Liver (tissue), 9 donors: ENCODE measurements around the gene KRTAP6-2. TPM values are rescaled to one million over a fixed set of nuclear protein-coding genes. Genes with fewer than 3 reads are reported as not detected.

Experiments used
- DNase-seq: peaks from one replicate; pipeline ENCODE4 v3.0.0-alpha.2; 2017; ENCODE audit warnings: low spot score
- H3K27ac ChIP-seq, 2 donors: one replicate each; pipeline ENCODE4 v1.7.0; 2013; ENCODE audit warnings: inconsistent platforms in 2 of 2, low read length in 2 of 2, control low read depth in 1 of 2, low read depth in 1 of 2, mild to moderate bottlenecking in 1 of 2
- H3K27me3 ChIP-seq, 4 donors: one replicate each; pipeline versions ENCODE4 v1.6.1 to v1.7.0; 2013; ENCODE audit warnings: low read length in 3 of 4, inconsistent platforms in 1 of 4, mild to moderate bottlenecking in 1 of 4, moderate library complexity in 1 of 4; ENCODE audit not compliant: control insufficient read depth in 4 of 4, insufficient read depth in 4 of 4
- H3K36me3 ChIP-seq, 4 donors: one replicate each; pipeline versions ENCODE4 v1.6.1 to v1.7.0; 2013; ENCODE audit warnings: low read length in 3 of 4, mild to moderate bottlenecking in 3 of 4, low read depth in 1 of 4, moderate library complexity in 1 of 4; ENCODE audit not compliant: control insufficient read depth in 4 of 4, insufficient read depth in 3 of 4
- H3K4me1 ChIP-seq, 4 donors: one replicate each; pipeline versions ENCODE4 v1.6.1 to v1.7.0; 2013; ENCODE audit warnings: low read length in 3 of 4, mild to moderate bottlenecking in 3 of 4, moderate library complexity in 1 of 4; ENCODE audit not compliant: control insufficient read depth in 4 of 4, insufficient read depth in 4 of 4
- H3K4me3 ChIP-seq, 3 donors: one replicate each; pipeline versions ENCODE4 v1.6.1 to v1.7.0; 2013; ENCODE audit warnings: low read length in 3 of 3, control low read depth in 1 of 3, low read depth in 1 of 3, mild to moderate bottlenecking in 1 of 3
- H3K9ac ChIP-seq, 2 donors: one replicate each; pipeline ENCODE4 v1.7.0; 2013; ENCODE audit warnings: low read length in 2 of 2, mild to moderate bottlenecking in 2 of 2, moderate library complexity in 2 of 2, control low read depth in 1 of 2, low read depth in 1 of 2
- H3K9me3 ChIP-seq, 4 donors: one replicate each; pipeline versions ENCODE4 v1.6.1 to v1.7.0; 2013; ENCODE audit warnings: low read length in 3 of 4; ENCODE audit not compliant: control insufficient read depth in 4 of 4
- ATF3 ChIP-seq: IDR thresholded peaks from 2 replicates; pipeline ENCODE4 v1.6.1; 2016; ENCODE audit warnings: antibody characterized with exemption
- EGR1 ChIP-seq, 2 donors: IDR thresholded peaks; 2 replicates each; pipeline ENCODE4 v1.6.1; 2016 to 2018; ENCODE audit warnings: antibody characterized with exemption in 2 of 2, low read depth in 2 of 2
- FOXA1 ChIP-seq: IDR thresholded peaks from 2 replicates; pipeline ENCODE4 v1.6.1; 2016; ENCODE audit warnings: antibody characterized with exemption
- FOXA2 ChIP-seq: IDR thresholded peaks from 2 replicates; pipeline ENCODE4 v1.6.1; 2016; ENCODE audit warnings: antibody characterized with exemption
- GABPA ChIP-seq, 2 donors: IDR thresholded peaks in 1 of 2; conservative IDR thresholded peaks in 1 of 2; 2 replicates each; pipeline ENCODE4 v1.6.1; 2016; ENCODE audit warnings: antibody characterized with exemption in 2 of 2, mild to moderate bottlenecking in 1 of 2, moderate library complexity in 1 of 2
- HNF4A ChIP-seq, 2 donors: conservative IDR thresholded peaks; 2 replicates each; pipeline ENCODE4 v1.6.1; 2016; ENCODE audit warnings: antibody characterized with exemption in 2 of 2, mild to moderate bottlenecking in 2 of 2
- HNF4G ChIP-seq: IDR thresholded peaks from 2 replicates; pipeline ENCODE4 v1.6.1; 2016; ENCODE audit warnings: antibody characterized with exemption
- RXRA ChIP-seq, 2 donors: IDR thresholded peaks; 2 replicates each; pipeline ENCODE4 v1.6.1; 2017 to 2018; ENCODE audit warnings: antibody characterized with exemption in 2 of 2, mild to moderate bottlenecking in 1 of 2
- SP1 ChIP-seq: IDR thresholded peaks from 2 replicates; pipeline ENCODE4 v1.6.1; 2018; ENCODE audit warnings: antibody characterized with exemption, mild to moderate bottlenecking
- TAF1 ChIP-seq: conservative IDR thresholded peaks from 2 replicates; pipeline ENCODE4 v1.6.1; 2016; ENCODE audit warnings: antibody characterized with exemption, mild to moderate bottlenecking
- YY1 ChIP-seq: IDR thresholded peaks from 2 replicates; pipeline ENCODE4 v1.6.1; 2016; ENCODE audit warnings: antibody characterized with exemption, mild to moderate bottlenecking
- WGBS: extraction: QIAGEN DNeasy Blood & Tissue Kit; methylation state at CpG from one replicate; pipeline ENCODE4 v1.1.7; 2013; 5-methylcytosine and 5-hydroxymethylcytosine counted together
- polyA plus RNA-seq, 2 donors: library from polyadenylated mRNA; stranded (reverse) in 1 of 2; unstranded in 1 of 2; fragments of 200-250 nt in 1 of 2; fragments of >200 nt in 1 of 2; fragmentation: Nextera tagmentation in 1 of 2; extraction: Ambion mirVana in 1 of 2; gene quantifications; one replicate each; pipeline versions ENCODE4 v1.2.1 to v1.2.3, GENCODE V29; 2013 to 2015
- total RNA-seq, 2 donors: library from RNA; depleted of rRNA; stranded (reverse); fragments of >200 nt; gene quantifications; one replicate each; pipeline ENCODE4 v1.2.3, GENCODE V29; 2014
- TF ChIP-seq, protein P1 (sequence below): IDR thresholded peaks from 2 replicates; pipeline ENCODE4 v1.6.1; 2016; ENCODE audit warnings: antibody characterized with exemption
- TF ChIP-seq, protein P2 (sequence below): IDR thresholded peaks from 2 replicates; pipeline ENCODE4 v1.6.1; 2016; ENCODE audit warnings: antibody characterized with exemption
- TF ChIP-seq, protein P3 (sequence below): fragments of 150-350 bp; IDR thresholded peaks from 2 replicates; pipeline ENCODE4 v1.5.1; 2017; ENCODE audit warnings: improper control_type of control experiment, low read depth, low read length; ENCODE audit not compliant: missing input control
- TF ChIP-seq, protein P4 (sequence below): IDR thresholded peaks from 2 replicates; pipeline ENCODE4 v1.6.1; 2016; ENCODE audit warnings: antibody characterized with exemption, mild to moderate bottlenecking
- donor health status: healthy.
- donor health status: healthy.
- donor health status: healthy.
- donor health status: healthy.
- donor health status: healthy.

Gene KRTAP6-2
- total and polyA plus RNA-seq, 4 donors: not detected

- Histone ChIP-seq H3K36me3 (no peaks in the 10 kb centered on the region), H3K27me3 (no peaks in the 10 kb centered on the region), H3K4me1 (no peaks in the 10 kb centered on the region), H3K27ac (no peak overlapping the region), H3K9ac (no peak overlapping the region), H3K4me3 (no peak overlapping the region), H3K9me3 (no peaks in the 10 kb centered on the region)
- TF ChIP-seq FOXA1 (no peak), FOXA2 (no peak), ATF3 (no peak), HNF4G (no peak), RXRA (IDR thresholded peaks at IDR 0.05) (no peak), SP1 (no peak)
- TF ChIP-seq, protein P1, sequence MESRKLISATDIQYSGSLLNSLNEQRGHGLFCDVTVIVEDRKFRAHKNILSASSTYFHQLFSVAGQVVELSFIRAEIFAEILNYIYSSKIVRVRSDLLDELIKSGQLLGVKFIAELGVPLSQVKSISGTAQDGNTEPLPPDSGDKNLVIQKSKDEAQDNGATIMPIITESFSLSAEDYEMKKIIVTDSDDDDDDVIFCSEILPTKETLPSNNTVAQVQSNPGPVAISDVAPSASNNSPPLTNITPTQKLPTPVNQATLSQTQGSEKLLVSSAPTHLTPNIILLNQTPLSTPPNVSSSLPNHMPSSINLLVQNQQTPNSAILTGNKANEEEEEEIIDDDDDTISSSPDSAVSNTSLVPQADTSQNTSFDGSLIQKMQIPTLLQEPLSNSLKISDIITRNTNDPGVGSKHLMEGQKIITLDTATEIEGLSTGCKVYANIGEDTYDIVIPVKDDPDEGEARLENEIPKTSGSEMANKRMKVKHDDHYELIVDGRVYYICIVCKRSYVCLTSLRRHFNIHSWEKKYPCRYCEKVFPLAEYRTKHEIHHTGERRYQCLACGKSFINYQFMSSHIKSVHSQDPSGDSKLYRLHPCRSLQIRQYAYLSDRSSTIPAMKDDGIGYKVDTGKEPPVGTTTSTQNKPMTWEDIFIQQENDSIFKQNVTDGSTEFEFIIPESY: no peak
- DNase-seq: no peak
- whole genome bisulfite sequencing: 73% methylated on average over 2 of the region's 2 CpGs
Observed at GRCh38 chr21:30555095-30555494, 43.6 kb downstream of the KRTAP6-2 start.

DNA sequence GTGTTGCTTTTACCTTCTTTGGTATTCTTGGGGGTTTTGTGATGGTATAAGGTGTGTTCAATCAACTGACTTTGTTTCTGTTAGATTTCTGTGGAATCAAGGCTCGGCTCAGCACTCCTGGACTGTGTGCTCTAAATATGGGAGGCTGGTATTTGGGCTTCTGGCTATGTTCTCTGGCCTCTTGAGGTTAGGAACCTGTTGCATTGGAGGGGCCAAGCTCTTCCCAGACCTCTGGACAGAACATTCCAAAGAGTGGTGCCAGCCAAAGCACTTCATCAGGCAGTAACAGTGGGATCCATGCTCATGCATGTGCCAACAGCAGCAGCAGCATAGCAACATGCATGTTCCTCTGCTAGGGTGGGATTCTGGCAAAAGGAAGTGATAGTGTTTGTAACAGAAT lies 45.9 kb downstream of the KRTAP6-2 start:
- H3K36me3 ChIP-seq: no peaks in the 10 kb centered on the region
- H3K9me3 ChIP-seq: no peaks in the 10 kb centered on the region
- H3K9ac ChIP-seq: no peak overlapping the region
- no peaks in the 10 kb centered on the region for H3K4me1 ChIP-seq
- no peaks in the 10 kb centered on the region for H3K27me3 ChIP-seq
- no peak for TF ChIP-seq EGR1 (IDR thresholded peaks at IDR 0.05; ENCODE audit: low read depth in 2 of 2)
- TF ChIP-seq GABPA (IDR thresholded peaks at IDR 0.05 in 1 of 2, conservative IDR thresholded peaks at IDR 0.05 in 1 of 2): no peak
- no peak for TF ChIP-seq SP1
- no peak for TF ChIP-seq TAF1
- TF ChIP-seq HNF4A (conservative IDR thresholded peaks at IDR 0.05): no peak
- TF ChIP-seq RXRA (IDR thresholded peaks at IDR 0.05): no peak
- TF ChIP-seq, protein P1: no peak
- TF ChIP-seq, protein P2, sequence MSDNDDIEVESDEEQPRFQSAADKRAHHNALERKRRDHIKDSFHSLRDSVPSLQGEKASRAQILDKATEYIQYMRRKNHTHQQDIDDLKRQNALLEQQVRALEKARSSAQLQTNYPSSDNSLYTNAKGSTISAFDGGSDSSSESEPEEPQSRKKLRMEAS: no peak
- TF ChIP-seq, protein P3, sequence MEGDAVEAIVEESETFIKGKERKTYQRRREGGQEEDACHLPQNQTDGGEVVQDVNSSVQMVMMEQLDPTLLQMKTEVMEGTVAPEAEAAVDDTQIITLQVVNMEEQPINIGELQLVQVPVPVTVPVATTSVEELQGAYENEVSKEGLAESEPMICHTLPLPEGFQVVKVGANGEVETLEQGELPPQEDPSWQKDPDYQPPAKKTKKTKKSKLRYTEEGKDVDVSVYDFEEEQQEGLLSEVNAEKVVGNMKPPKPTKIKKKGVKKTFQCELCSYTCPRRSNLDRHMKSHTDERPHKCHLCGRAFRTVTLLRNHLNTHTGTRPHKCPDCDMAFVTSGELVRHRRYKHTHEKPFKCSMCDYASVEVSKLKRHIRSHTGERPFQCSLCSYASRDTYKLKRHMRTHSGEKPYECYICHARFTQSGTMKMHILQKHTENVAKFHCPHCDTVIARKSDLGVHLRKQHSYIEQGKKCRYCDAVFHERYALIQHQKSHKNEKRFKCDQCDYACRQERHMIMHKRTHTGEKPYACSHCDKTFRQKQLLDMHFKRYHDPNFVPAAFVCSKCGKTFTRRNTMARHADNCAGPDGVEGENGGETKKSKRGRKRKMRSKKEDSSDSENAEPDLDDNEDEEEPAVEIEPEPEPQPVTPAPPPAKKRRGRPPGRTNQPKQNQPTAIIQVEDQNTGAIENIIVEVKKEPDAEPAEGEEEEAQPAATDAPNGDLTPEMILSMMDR: no peak
- no peak for TF ChIP-seq HNF4G
- TF ChIP-seq ATF3: no peak
- TF ChIP-seq YY1: no peak
- no peak for TF ChIP-seq FOXA2
- TF ChIP-seq, protein P4, sequence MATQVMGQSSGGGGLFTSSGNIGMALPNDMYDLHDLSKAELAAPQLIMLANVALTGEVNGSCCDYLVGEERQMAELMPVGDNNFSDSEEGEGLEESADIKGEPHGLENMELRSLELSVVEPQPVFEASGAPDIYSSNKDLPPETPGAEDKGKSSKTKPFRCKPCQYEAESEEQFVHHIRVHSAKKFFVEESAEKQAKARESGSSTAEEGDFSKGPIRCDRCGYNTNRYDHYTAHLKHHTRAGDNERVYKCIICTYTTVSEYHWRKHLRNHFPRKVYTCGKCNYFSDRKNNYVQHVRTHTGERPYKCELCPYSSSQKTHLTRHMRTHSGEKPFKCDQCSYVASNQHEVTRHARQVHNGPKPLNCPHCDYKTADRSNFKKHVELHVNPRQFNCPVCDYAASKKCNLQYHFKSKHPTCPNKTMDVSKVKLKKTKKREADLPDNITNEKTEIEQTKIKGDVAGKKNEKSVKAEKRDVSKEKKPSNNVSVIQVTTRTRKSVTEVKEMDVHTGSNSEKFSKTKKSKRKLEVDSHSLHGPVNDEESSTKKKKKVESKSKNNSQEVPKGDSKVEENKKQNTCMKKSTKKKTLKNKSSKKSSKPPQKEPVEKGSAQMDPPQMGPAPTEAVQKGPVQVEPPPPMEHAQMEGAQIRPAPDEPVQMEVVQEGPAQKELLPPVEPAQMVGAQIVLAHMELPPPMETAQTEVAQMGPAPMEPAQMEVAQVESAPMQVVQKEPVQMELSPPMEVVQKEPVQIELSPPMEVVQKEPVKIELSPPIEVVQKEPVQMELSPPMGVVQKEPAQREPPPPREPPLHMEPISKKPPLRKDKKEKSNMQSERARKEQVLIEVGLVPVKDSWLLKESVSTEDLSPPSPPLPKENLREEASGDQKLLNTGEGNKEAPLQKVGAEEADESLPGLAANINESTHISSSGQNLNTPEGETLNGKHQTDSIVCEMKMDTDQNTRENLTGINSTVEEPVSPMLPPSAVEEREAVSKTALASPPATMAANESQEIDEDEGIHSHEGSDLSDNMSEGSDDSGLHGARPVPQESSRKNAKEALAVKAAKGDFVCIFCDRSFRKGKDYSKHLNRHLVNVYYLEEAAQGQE: no peak
- H3K4me3 ChIP-seq: no peak overlapping the region
- no peak for DNase-seq
- H3K27ac ChIP-seq: no peak overlapping the region
- 42% methylated on average over 1 of the region's 1 CpG for WGBS
